Ectodermal cell (in vitro differentiated cells): Measurements from ENCODE around the gene ALKBH3.
A peak's percentile ranks its signal among the peaks of the same experiment; 100 is the strongest.

ENCODE experiments used
- H3K27ac ChIP-seq: 2 replicates; pipeline ENCODE4 v1.7.0; 2013; ENCODE audit warnings: mild to moderate bottlenecking, low read depth, low read length; ENCODE audit not compliant: insufficient read depth, poor library complexity, severe bottlenecking
- H3K27me3 ChIP-seq: 2 replicates; pipeline ENCODE4 v1.7.0; 2013; ENCODE audit warnings: mild to moderate bottlenecking, low read length; ENCODE audit not compliant: insufficient read depth, control insufficient read depth, poor library complexity, severe bottlenecking
- H3K36me3 ChIP-seq: one replicate; pipeline ENCODE4 v1.7.0; 2013; ENCODE audit warnings: low read length; ENCODE audit not compliant: control insufficient read depth, insufficient read depth
- H3K4me1 ChIP-seq: one replicate; pipeline ENCODE4 v1.7.0; 2013; ENCODE audit warnings: low read length; ENCODE audit not compliant: control insufficient read depth, insufficient read depth
- H3K4me3 ChIP-seq: 2 replicates; pipeline ENCODE4 v1.7.0; 2013; ENCODE audit warnings: low read depth, low read length, control low read depth; ENCODE audit not compliant: insufficient read depth
- H3K9me3 ChIP-seq: 2 replicates; pipeline ENCODE4 v1.7.0; 2013; ENCODE audit warnings: mild to moderate bottlenecking, low read length, moderate library complexity; ENCODE audit not compliant: control insufficient read depth
- whole genome bisulfite sequencing, 2 experiments: methylation state at CpG; one replicate each; pipeline ENCODE4 v1.1.7; 2013; ENCODE audit warnings: missing lambda C conversion rate in 2 of 2; 5-methylcytosine and 5-hydroxymethylcytosine counted together

Gene ALKBH3

DNA sequence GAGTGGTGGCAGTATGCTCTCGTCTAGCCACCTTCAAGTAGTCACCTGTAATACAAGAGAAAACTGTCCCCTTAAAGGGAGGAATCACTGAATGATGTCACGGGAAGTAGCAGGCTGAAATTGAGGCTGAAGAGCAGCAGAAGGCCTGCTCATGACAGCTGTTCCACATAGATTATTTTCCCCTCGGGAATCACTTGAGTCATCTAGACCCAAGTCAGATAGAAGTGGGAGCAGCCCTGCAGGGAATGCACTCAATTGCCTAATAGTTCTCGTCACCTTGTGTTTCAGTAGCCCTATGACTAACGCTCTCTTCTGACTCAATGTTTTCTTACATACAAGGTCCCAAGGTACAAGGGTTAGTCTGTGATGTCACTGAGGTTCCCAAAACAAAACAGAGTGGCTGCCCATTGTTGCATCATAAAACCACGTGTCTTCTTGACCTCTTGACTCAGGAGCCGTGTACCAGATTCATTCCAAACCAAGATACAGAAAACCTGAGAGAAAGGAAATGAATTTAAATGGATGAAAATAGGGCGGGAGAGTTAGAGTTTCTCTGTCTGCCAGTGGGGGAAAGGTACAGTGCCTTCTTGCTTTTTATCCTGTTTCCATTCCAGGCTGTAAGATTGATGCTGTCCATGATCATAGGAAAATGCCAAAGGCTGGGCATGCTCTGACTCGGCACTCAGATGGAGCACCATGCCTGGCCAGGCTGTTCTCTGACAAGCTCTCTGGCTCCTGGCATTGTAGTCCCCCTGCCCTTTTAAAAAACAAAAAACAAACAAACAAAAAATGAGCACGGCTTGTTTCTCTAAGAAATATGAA is 40.2 kb downstream of the ALKBH3 start:
- Histone ChIP-seq H3K27ac (no peak overlapping the region), H3K4me3 (no peak overlapping the region), H3K4me1 (peaks cover 40% of the 10 kb centered on the region), H3K27me3 (no peaks in the 10 kb centered on the region), H3K9me3 (no peaks in the 10 kb centered on the region), H3K36me3 (no peaks in the 10 kb centered on the region)
- 91% methylated on average over 10 of the region's 10 CpGs for WGBS, 2 experiments

DNA sequence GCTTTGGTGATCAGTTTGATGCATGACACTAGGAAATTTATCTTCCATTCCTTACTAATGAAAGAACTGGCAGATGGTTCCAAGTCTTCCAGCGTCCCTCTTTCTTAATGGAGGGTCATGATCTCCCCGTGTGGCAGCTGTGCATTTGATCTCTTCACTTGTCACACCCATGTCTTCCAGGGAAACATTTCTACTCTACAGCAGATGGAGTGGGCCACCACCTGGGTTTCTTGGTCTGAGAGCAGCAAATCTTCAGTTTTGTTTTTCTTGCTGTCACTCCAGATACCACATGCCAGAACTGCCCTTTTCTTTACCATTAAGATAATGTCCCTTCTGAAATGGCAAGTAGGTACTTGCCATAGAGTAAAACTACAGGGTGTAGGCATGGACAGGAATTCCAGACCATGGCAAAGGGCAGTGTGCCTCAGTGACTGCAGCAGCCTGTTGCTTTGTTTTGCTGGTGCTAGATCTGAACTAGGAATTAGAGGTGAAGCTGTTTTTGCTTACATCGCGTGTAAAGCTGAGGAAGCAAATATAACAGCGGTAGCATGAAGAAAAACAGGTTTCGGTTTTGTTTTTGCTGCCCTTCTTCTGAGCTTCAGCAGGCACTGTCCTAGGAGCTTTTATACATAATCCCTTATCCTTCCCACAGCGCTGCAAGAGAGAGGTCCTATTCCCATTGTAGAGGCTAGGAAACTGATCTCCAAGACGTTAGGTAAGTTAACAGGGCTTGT is 41.1 kb downstream of the ALKBH3 start:
- Histone ChIP-seq H3K27ac (no peak overlapping the region), H3K27me3 (no peaks in the 10 kb centered on the region), H3K36me3 (no peaks in the 10 kb centered on the region), H3K9me3 (no peaks in the 10 kb centered on the region), H3K4me1 (peaks cover 40% of the 10 kb centered on the region), H3K4me3 (no peak overlapping the region)
- WGBS, 2 experiments, result 89 to 91% methylated on average over 8 of the region's 8 CpGs

DNA sequence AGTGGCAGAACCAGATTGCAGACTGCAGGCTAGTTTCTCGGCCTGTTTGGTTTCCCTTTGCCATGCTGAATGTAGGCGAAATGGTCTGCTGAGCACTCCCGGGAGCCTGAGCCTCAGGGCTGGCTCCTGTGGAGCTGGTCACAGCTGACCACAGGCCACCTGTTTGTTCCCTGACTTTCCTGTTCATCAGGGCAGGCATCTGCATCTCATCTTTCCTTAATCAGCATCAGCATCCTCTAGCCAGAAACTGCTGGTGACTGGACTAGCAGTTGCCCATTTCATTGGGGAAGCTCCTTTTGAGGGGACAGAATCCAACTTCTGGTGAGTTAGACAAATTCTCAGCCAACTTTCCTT is 41.6 kb downstream of the ALKBH3 start:
- H3K27me3 ChIP-seq, result no peaks in the 10 kb centered on the region
- WGBS, 2 experiments, result 70 to 75% methylated on average over 3 of the region's 3 CpGs
- H3K4me1 ChIP-seq, result peaks cover 40% of the 10 kb centered on the region
- H3K9me3 ChIP-seq, result no peaks in the 10 kb centered on the region
- no peak overlapping the region for H3K27ac ChIP-seq
- no peak overlapping the region for H3K4me3 ChIP-seq
- H3K36me3 ChIP-seq, result no peaks in the 10 kb centered on the region

DNA sequence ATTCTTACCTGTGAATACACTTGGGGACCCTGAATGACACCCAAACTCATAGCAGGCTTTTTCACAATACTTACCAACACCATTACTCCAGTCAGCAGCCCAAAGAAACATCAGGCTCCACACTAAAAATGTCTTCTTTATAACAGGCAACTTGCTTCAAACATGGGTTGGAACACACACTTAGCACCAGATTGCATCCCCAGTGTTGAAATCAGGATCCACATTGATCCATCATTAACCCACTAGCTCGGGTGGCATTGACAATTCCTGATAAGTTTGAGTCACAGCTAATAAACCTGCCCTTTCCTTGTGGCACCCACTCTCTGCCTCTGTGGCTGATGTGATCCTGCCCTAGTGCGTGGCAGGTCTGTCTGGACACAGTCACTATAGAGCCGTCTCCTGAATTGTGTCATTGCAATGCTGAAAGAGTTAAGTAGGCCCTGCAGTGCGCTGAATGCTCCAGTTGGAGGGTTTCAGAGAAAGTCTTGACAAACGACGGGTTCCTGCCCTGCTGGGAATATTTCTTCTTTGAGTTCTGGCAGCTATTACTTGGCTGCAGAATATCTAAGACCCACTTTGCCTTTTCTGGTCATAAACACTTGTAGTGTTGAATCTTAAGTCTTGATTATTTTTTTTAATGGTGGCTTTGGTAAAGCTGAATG is 42.2 kb downstream of the ALKBH3 start:
- no peak overlapping the region for H3K4me3 ChIP-seq
- no peaks in the 10 kb centered on the region for H3K9me3 ChIP-seq
- H3K27ac ChIP-seq, result peak overlapping the region; percentile 73
- H3K4me1 ChIP-seq, result peaks cover 40% of the 10 kb centered on the region
- H3K36me3 ChIP-seq, result no peaks in the 10 kb centered on the region
- 66 to 67% methylated on average over 6 of the region's 6 CpGs for WGBS, 2 experiments
- H3K27me3 ChIP-seq, result no peaks in the 10 kb centered on the region

DNA sequence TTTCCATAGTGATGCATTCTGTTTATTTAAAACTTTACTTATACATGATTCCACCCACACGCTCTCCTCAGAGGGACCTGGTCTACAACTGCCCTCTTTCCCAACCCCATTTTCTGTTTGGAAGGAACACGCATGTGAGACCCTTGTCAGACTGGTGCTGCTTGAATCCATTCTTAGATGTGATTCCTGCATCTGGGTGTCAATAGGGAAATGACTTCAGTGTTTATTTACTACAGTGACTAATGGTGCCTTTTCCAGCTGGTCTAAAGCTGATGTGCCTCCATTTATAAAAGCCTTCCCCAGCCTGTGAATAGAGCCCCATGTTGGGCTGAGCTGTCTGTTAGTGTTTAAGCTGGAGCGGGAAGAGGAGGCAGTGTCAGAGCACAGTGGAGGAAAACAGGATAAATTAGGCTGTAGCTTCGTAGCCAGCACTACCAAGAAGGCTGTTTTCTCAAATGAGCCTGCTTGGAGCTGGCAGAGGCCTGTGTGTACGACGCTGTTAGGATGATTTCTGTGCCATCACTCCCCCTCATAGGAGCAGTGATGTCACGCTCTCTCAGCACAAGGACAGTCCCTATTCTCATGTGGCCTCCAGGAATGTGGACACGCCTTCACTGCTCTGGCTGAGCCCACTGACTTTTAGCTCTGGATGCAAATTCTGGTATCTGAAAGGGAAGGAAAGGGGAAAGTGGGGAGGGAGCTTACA is 42.9 kb downstream of the ALKBH3 start:
- no peaks in the 10 kb centered on the region for H3K27me3 ChIP-seq
- H3K36me3 ChIP-seq, result no peaks in the 10 kb centered on the region
- peak overlapping the region; percentile 73 for H3K27ac ChIP-seq
- H3K9me3 ChIP-seq, result no peaks in the 10 kb centered on the region
- peaks cover 40% of the 10 kb centered on the region for H3K4me1 ChIP-seq
- no peak overlapping the region for H3K4me3 ChIP-seq
- 58 to 61% methylated on average over 8 of the region's 8 CpGs for WGBS, 2 experiments

DNA sequence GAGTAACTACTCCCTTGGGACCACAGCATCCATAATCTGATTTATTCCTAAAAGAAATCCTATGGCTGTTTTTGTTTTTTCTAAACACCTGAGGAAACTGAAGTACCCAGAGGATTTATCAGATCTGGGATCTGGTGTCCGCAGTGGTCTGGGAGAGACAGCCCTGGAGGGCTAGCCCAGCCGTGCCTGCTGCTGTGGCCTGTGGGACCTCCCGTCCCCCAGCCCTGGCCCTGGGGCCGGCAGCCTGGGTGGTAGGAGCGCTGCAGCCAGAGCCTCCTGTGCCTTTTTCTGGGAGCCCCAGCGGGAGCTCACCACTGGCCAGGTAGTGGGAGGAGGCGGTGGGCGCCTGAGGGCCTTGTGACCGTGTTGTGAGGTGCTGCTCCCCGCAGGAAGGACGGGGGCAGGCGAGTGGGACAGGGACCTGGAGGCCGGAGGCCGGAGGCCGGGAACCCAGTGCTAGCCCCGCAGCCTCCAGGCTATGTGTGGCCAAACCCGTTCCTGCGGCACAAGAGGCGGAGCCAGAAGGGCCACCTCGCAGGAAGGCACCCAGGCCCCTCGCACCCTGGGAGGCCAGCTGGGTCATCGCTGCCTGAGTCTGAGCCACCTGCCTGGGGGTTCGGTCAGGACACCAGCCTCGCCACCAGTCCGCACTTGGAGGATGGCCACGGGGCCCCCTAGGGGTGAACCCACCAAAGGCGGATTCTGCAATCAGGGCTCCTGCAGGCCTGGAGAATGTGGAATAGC is 43.7 kb downstream of the ALKBH3 start:
- 91% methylated on average over 27 of the region's 27 CpGs for WGBS, 2 experiments
- no peaks in the 10 kb centered on the region for H3K9me3 ChIP-seq
- H3K4me3 ChIP-seq, result no peak overlapping the region
- H3K4me1 ChIP-seq, result peaks cover 40% of the 10 kb centered on the region
- peak overlapping the region; percentile 73 for H3K27ac ChIP-seq
- H3K36me3 ChIP-seq, result no peaks in the 10 kb centered on the region
- no peaks in the 10 kb centered on the region for H3K27me3 ChIP-seq

DNA sequence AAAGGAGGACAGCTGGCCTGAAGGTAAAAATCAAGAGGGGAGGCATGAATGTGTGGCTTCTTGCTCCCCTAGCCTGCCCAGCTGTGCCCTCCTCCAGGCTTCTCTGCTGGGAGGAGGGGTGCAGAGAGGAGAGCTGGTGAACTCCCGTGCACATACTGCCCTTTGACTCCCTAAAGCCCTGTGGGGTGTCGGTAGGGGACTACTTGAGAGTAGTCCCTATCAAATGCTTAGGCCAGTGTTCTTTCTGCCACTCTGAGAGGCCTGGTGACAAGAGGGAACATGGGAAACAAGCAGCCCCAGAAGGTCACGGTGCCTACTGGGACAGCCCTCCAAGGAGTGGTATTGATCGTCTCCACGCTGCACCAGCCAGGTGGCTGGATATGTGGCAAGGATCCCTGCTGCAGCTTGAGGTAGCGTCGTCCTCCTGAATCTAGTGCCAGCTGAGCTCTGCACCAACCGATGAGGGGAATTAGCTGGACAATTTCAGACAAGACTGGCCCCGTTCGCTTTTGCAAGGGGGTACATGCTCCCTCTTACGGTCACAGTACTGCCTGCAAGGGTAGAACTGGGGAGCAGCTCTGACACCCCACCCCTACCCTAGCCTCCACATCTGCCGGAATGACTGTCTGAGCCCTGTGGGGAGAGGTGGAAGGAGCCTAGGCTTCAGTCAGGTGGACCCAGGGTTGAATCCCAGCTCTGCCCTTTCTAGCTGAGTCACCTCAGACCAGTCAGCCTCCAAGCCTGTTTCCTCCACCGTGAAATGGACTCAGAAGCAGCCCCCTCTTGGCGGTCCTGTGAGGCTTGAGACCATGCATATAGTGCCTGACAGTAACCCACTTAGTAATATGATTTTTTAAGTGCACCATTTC is 44.7 kb downstream of the ALKBH3 start:
- H3K4me1 ChIP-seq, result peaks cover 40% of the 10 kb centered on the region
- no peaks in the 10 kb centered on the region for H3K9me3 ChIP-seq
- WGBS, 2 experiments, result 89 to 91% methylated on average over 14 of the region's 14 CpGs
- no peaks in the 10 kb centered on the region for H3K36me3 ChIP-seq
- no peak overlapping the region for H3K27ac ChIP-seq
- no peak overlapping the region for H3K4me3 ChIP-seq
- H3K27me3 ChIP-seq, result no peaks in the 10 kb centered on the region

DNA sequence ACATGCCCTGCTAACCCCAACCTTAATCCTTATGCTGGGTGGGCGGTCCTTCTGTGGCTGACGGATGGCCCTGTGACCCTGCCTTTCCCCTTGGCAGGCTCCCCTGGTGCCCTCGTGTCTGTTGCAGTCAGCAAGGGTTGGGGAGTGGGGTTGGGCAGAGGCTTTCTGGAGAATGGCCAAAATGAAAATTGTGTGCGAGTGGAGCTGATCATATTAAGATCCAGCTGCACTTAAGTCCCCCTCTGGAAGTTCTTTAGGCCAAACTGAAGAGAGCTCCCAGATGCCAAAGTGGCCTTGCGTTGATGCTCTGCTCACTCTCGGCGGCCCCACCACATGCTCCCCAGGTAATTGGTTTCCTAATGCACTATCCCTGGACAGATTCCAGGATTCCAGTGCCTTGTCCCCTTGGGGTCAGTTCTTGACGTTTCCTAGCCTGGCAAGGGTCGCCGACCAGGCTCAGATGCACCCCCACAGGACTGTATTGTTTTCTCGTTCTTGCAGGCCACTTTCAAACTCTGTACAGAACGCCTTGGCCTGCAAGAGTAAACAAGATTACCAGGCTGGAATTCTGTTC is 45.4 kb downstream of the ALKBH3 start:
- Histone ChIP-seq H3K27ac (no peak overlapping the region), H3K27me3 (no peaks in the 10 kb centered on the region), H3K4me1 (peaks cover 40% of the 10 kb centered on the region), H3K9me3 (no peaks in the 10 kb centered on the region), H3K4me3 (no peak overlapping the region), H3K36me3 (no peaks in the 10 kb centered on the region)
- 88 to 90% methylated on average over 12 of the region's 12 CpGs for WGBS, 2 experiments

DNA sequence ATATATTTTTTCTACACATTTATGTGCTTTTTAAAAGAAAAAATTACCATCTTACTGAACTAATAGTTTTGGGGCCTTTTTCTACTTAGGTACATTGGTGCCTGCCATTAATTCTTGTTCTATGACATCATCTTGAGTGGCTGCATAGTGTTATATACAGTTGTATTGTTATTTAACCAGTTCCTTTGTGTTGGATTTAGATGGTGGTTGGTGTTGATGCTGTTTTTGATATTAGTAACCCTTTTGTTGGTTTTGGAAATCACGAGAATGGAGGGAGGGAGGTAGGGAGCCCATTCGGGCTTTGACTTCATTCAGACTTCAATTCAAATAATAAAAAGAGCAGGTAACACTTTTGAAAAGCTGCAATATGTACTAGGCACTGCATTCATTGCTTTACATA is 46.4 kb downstream of the ALKBH3 start:
- no peak overlapping the region for H3K4me3 ChIP-seq
- no peaks in the 10 kb centered on the region for H3K36me3 ChIP-seq
- no peaks in the 10 kb centered on the region for H3K27me3 ChIP-seq
- H3K4me1 ChIP-seq, result peaks cover 33% of the 10 kb centered on the region
- 83 to 87% methylated on average over 1 to 2 of the region's 2 CpGs for WGBS, 2 experiments
- H3K9me3 ChIP-seq, result no peaks in the 10 kb centered on the region
- H3K27ac ChIP-seq, result no peak overlapping the region
